Astrocyte (in vitro differentiated cells and primary cell): ENCODE data around the gene S100B. TPM values are rescaled to one million over a fixed set of nuclear protein-coding genes. Genes with fewer than 3 reads are reported as not detected.

Experiments used
- DNase-seq: peaks from one replicate; pipeline ENCODE4 v3.0.0-alpha.2; 2010; ENCODE audit warnings: low read depth
- FAIRE-seq: peaks from 2 replicates; lab custom pipeline; 2011; peaks lifted over from hg19 to GRCh38; lab: Jason Lieb, UNC
- H2AFZ ChIP-seq: 2 replicates; pipeline ENCODE4 v1.6.0; 2012; ENCODE audit warnings: low read depth, low read length, inconsistent platforms
- H3K27ac ChIP-seq: 2 replicates; pipeline ENCODE4 v1.5.1; 2011; ENCODE audit warnings: low read depth, low read length, inconsistent platforms
- H3K27me3 ChIP-seq: 2 replicates; pipeline ENCODE4 v1.6.0; 2011; ENCODE audit warnings: low read length, inconsistent platforms; ENCODE audit not compliant: insufficient read depth
- H3K36me3 ChIP-seq: 2 replicates; pipeline ENCODE4 v1.5.1; 2011; ENCODE audit warnings: low read length, inconsistent platforms; ENCODE audit not compliant: insufficient read depth
- H3K4me1 ChIP-seq: 2 replicates; pipeline ENCODE4 v1.5.1; 2011; ENCODE audit warnings: low read length, inconsistent platforms; ENCODE audit not compliant: insufficient read depth
- H3K4me2 ChIP-seq: 2 replicates; pipeline ENCODE4 v1.6.0; 2012; ENCODE audit warnings: low read length, inconsistent platforms
- H3K4me3 ChIP-seq: 2 replicates; pipeline ENCODE4 v1.5.1; 2011; ENCODE audit warnings: low read depth, mild to moderate bottlenecking, low read length, inconsistent platforms; ENCODE audit not compliant: insufficient read depth
- H3K79me2 ChIP-seq: 2 replicates; pipeline ENCODE4 v1.6.0; 2012; ENCODE audit warnings: mild to moderate bottlenecking, low read length, inconsistent platforms; ENCODE audit not compliant: insufficient read depth
- H3K9ac ChIP-seq: 2 replicates; pipeline ENCODE4 v1.6.0; 2012; ENCODE audit warnings: mild to moderate bottlenecking, low read length, inconsistent platforms
- H3K9me3 ChIP-seq: 2 replicates; pipeline ENCODE4 v1.5.1; 2012; ENCODE audit warnings: low read depth, mild to moderate bottlenecking, low read length, inconsistent platforms; ENCODE audit not compliant: insufficient read depth
- H4K20me1 ChIP-seq: 2 replicates; pipeline ENCODE4 v1.6.0; 2012; ENCODE audit warnings: low read length, inconsistent platforms; ENCODE audit not compliant: insufficient read depth
- H3K27ac Mint-ChIP-seq: one replicate; pipeline ENCODE4 v1.8.0; 2021; ENCODE audit warnings: mild to moderate bottlenecking, mixed read lengths; ENCODE audit not compliant: unreplicated experiment
- H3K27me3 Mint-ChIP-seq: one replicate; pipeline ENCODE4 v1.8.0; 2021; ENCODE audit warnings: low read depth, mixed read lengths; ENCODE audit not compliant: unreplicated experiment
- H3K36me3 Mint-ChIP-seq: one replicate; pipeline ENCODE4 v1.8.0; 2021; ENCODE audit warnings: low read depth, mixed read lengths; ENCODE audit not compliant: unreplicated experiment
- H3K4me1 Mint-ChIP-seq: one replicate; pipeline ENCODE4 v1.8.0; 2021; ENCODE audit warnings: low read depth, mixed read lengths; ENCODE audit not compliant: unreplicated experiment
- H3K4me3 Mint-ChIP-seq: one replicate; pipeline ENCODE4 v1.8.0; 2021; ENCODE audit warnings: mild to moderate bottlenecking, moderate library complexity, mixed read lengths; ENCODE audit not compliant: unreplicated experiment
- H3K9me3 Mint-ChIP-seq: one replicate; pipeline ENCODE4 v1.8.0; 2021; ENCODE audit warnings: mild to moderate bottlenecking, mixed read lengths; ENCODE audit not compliant: unreplicated experiment
- CTCF ChIP-seq: IDR thresholded peaks from 2 replicates; pipeline ENCODE4 v1.5.1; 2011; ENCODE audit warnings: low read depth, mild to moderate bottlenecking, inconsistent platforms, low read length, moderate library complexity; ENCODE audit not compliant: insufficient read depth
- EZH2 ChIP-seq: IDR thresholded peaks from 2 replicates; pipeline ENCODE4 v1.6.1; 2012; ENCODE audit warnings: mild to moderate bottlenecking, low read length, inconsistent platforms; ENCODE audit not compliant: insufficient read depth
- total RNA-seq: library from RNA; stranded (reverse); gene quantifications from 2 replicates; pipeline ENCODE4 v1.2.1, GENCODE V29; 2021

Gene S100B
- total RNA-seq, 1 donor from 2014 or later = 2.0 TPM

DNA sequence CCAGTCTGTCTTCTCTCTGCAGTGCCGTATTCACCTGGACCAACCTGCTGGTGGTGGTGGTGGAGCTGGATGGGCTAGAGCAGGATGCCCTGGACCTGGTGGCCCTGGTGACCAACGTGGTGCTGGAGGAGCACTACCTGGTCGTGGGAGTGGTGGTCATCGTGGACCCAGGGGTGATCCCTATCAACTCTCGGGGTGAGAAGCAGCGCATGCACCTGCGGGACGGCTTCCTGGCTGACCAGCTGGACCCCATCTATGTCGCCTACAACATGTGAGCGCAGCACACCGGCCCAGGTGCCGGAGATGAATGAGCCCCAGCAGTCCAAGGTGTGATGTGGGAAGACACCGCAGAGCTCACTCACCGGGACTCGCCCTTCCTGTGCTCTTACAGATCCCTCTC lies 37.5 kb downstream of the S100B start:
- Histone ChIP-seq H2AFZ (no peak overlapping the region), H3K4me3 (no peak overlapping the region), H3K9ac (no peak overlapping the region), H3K27ac (no peak overlapping the region), H3K9me3 (no peaks in the 10 kb centered on the region), H3K27me3 (no peaks in the 10 kb centered on the region), H3K79me2 (no peaks in the 10 kb centered on the region), H3K4me2 (no peak overlapping the region), H3K4me1 (no peaks in the 10 kb centered on the region), H4K20me1 (no peaks in the 10 kb centered on the region), H3K36me3 (peaks cover 29% of the 10 kb centered on the region)
- DNase-seq (no peak), FAIRE-seq (no peak)
- no peaks in the 10 kb centered on the region for H3K9me3 Mint-ChIP-seq
- TF ChIP-seq EZH2 (no peak), CTCF (no peak)
- no peak overlapping the region for H3K27ac Mint-ChIP-seq
- no peak overlapping the region for H3K4me3 Mint-ChIP-seq
- H3K36me3 Mint-ChIP-seq = peaks cover 45% of the 10 kb centered on the region
- H3K4me1 Mint-ChIP-seq = no peaks in the 10 kb centered on the region
- no peaks in the 10 kb centered on the region for H3K27me3 Mint-ChIP-seq

- H2AFZ ChIP-seq = no peak overlapping the region
- H3K27me3 ChIP-seq = no peaks in the 10 kb centered on the region
- FAIRE-seq (no peak), DNase-seq (no peak)
- no peaks in the 10 kb centered on the region for H3K9me3 ChIP-seq
- Mint-ChIP-seq H3K4me3 (no peak overlapping the region), H3K27ac (no peak overlapping the region), H3K9me3 (no peaks in the 10 kb centered on the region), H3K36me3 (peaks cover 43% of the 10 kb centered on the region), H3K4me1 (no peaks in the 10 kb centered on the region), H3K27me3 (no peaks in the 10 kb centered on the region)
- H3K27ac ChIP-seq = no peak overlapping the region
- H3K36me3 ChIP-seq = peaks cover 40% of the 10 kb centered on the region
- H3K4me2 ChIP-seq = no peak overlapping the region
- H3K4me1 ChIP-seq = no peaks in the 10 kb centered on the region
- no peak for TF ChIP-seq EZH2
- H3K79me2 ChIP-seq = no peaks in the 10 kb centered on the region
- no peak overlapping the region for H3K4me3 ChIP-seq
- H3K9ac ChIP-seq = no peak overlapping the region
- H4K20me1 ChIP-seq = peaks cover 5% of the 10 kb centered on the region
These were observed 40.5 kb downstream of the S100B start for GRCh38 chr21:46564391-46564790.

DNA sequence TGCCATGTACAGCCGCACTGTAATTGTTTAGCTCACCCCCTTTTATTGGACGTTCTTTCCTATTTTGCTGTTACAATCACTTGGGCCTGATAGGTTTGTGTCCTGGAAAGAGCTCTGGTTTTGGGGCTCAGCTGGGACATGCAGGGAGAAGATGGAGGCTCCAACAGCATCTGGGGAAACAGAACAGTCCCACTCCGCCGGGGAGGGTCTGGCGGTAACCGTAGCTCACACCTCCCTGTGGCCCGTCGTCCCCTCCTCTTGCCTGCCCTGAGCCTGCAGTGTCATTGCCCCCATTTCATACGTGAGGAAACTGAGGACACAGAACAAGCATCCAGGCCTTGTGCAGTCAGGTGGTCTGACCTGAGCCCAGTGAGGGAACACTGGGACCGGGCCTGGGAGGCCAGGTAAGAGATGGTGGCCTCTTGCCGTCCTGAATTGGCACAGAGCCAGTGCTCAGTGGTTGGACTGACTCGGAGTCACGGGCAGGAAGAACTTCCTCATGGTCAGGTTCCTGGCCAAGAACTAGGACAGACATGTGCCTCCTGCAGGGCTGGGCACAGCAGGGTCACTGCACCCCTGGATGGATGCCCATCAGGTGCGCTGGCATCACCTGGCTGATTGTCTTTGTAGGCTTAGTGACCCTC lies 41.8 kb downstream of the S100B start:
- Histone ChIP-seq H3K36me3 (peaks cover 37% of the 10 kb centered on the region), H3K4me3 (no peak overlapping the region), H3K4me2 (no peak overlapping the region), H3K27ac (no peak overlapping the region), H3K9me3 (no peaks in the 10 kb centered on the region), H3K4me1 (no peaks in the 10 kb centered on the region), H3K27me3 (no peaks in the 10 kb centered on the region), H3K9ac (no peak overlapping the region), H4K20me1 (peaks cover 5% of the 10 kb centered on the region), H3K79me2 (no peaks in the 10 kb centered on the region), H2AFZ (no peak overlapping the region)
- H3K4me3 Mint-ChIP-seq = no peak overlapping the region
- no peaks in the 10 kb centered on the region for H3K27me3 Mint-ChIP-seq
- no peak overlapping the region for H3K27ac Mint-ChIP-seq
- no peak for FAIRE-seq
- no peak for DNase-seq
- TF ChIP-seq EZH2 = no peak
- TF ChIP-seq CTCF = no peak
- no peaks in the 10 kb centered on the region for H3K4me1 Mint-ChIP-seq
- H3K36me3 Mint-ChIP-seq = peaks cover 42% of the 10 kb centered on the region
- no peaks in the 10 kb centered on the region for H3K9me3 Mint-ChIP-seq
